RWPE2 (cell line): ENCODE measurements around the gene AVL9.

ENCODE experiments used
- ATAC-seq: fragments of 200-7000 bp; cut with Tn5 transposase; 3 replicates; pipeline ENCODE4 v1.9.1; 2021; ENCODE audit warnings: low read depth
- DNase-seq: peaks from one replicate; pipeline ENCODE4 v3.0.0-alpha.2; 2020; ENCODE audit warnings: low spot score
- H3K27ac ChIP-seq: fragments of 450-650 bp; 2 replicates; pipeline ENCODE4 v1.5.1; 2017; ENCODE audit warnings: mild to moderate bottlenecking; ENCODE audit not compliant: poor library complexity, severe bottlenecking
- H3K27me3 ChIP-seq: fragments of 250-450 bp; sonication (Bioruptor Pico); 2 replicates; pipeline ENCODE4 v1.5.1; 2021; ENCODE audit warnings: mild to moderate bottlenecking, moderate library complexity; ENCODE audit not compliant: insufficient read depth, poor library complexity, severe bottlenecking
- H3K36me3 ChIP-seq: fragments of 250-450 bp; sonication (Bioruptor Pico); 2 replicates; pipeline ENCODE4 v1.5.1; 2020; ENCODE audit warnings: low read depth, mild to moderate bottlenecking, moderate library complexity
- H3K4me1 ChIP-seq: fragments of 250-450 bp; sonication (Bioruptor Pico); 2 replicates; pipeline ENCODE4 v1.5.1; 2021; ENCODE audit warnings: mild to moderate bottlenecking, moderate library complexity; ENCODE audit not compliant: insufficient read depth, poor library complexity, severe bottlenecking
- H3K4me3 ChIP-seq: fragments of 250-450 bp; sonication (Bioruptor Pico); 2 replicates; pipeline ENCODE4 v1.5.1; 2021; ENCODE audit warnings: mild to moderate bottlenecking, moderate library complexity; ENCODE audit not compliant: severe bottlenecking
- H3K9me3 ChIP-seq: fragments of 250-450 bp; sonication (Bioruptor Pico); 2 replicates; pipeline ENCODE4 v1.5.1; 2021; ENCODE audit warnings: mild to moderate bottlenecking, moderate library complexity; ENCODE audit not compliant: severe bottlenecking
- CTCF ChIP-seq: fragments of 450-650 bp; IDR thresholded peaks from one replicate; pipeline ENCODE4 v1.5.1; 2017; ENCODE audit warnings: mild to moderate bottlenecking, moderate library complexity; ENCODE audit not compliant: poor library complexity, severe bottlenecking

AVL9 gene

GRCh38 chr7:32560075-32560474 is 64.8 kb downstream of the AVL9 start:
- Histone ChIP-seq H3K27ac (no peak overlapping the region), H3K4me1 (no peaks in the 10 kb centered on the region), H3K9me3 (no peaks in the 10 kb centered on the region), H3K4me3 (no peak overlapping the region), H3K36me3 (peaks cover 71% of the 10 kb centered on the region), H3K27me3 (no peaks in the 10 kb centered on the region)
- TF ChIP-seq CTCF = no peak
- DNase-seq (no peak), ATAC-seq (no peak)

GRCh38 chr7:32561613-32562012 is 66.3 kb downstream of the AVL9 start:
- Histone ChIP-seq H3K4me1 (no peaks in the 10 kb centered on the region), H3K27me3 (no peaks in the 10 kb centered on the region), H3K4me3 (no peak overlapping the region), H3K36me3 (peaks cover 58% of the 10 kb centered on the region), H3K27ac (no peak overlapping the region), H3K9me3 (no peaks in the 10 kb centered on the region)
- DNase-seq (no peak), ATAC-seq (no peak)
- no peak for TF ChIP-seq CTCF

- no peak for DNase-seq
Observed at GRCh38 chr7:32564542-32564941, 69.3 kb downstream of the AVL9 start.

DNA sequence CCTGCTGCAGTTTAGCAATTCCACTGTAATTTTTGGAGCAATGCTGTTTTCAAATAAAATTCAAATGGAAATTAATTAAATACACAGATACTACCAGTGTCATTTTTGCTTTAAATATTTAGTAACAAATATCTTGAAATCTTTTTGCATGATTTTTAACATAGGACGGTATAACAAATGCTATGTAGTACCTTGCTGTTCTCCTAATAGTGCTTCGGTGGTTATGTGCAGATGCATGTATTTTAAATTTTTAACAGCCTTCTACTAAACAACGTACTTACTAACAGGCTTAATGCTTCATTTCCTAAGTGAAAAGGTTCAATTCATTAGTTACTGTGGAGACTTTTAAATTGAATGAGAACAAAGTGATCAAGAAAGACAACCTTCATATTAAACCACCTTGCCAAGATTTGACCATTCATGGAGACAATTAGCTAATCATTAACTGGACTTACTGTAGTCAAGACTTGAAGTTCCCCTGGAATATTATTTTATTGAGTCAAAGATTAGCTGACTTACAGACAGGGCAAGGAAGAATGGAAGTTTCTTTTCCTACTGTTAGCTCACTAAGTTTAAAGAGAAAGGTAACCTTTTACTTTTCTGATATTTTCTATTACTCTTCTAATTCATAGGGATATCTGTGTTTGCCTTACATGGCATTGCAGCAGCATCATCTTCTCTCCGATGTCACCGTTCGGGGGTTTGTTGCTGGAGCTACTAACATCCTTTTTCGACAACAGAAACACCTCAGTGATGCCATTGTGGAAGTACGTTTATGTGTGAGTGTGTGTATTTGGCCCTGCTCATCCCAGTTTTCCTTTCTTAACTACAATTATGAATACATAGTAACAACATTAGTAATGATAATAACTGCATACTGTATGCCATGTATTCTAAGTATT is 74.3 kb downstream of the AVL9 start:
- Histone ChIP-seq H3K27ac (no peak overlapping the region), H3K36me3 (peaks cover 41% of the 10 kb centered on the region), H3K4me1 (no peaks in the 10 kb centered on the region), H3K4me3 (no peak overlapping the region), H3K9me3 (no peaks in the 10 kb centered on the region), H3K27me3 (no peaks in the 10 kb centered on the region)
- ATAC-seq = no peak
- DNase-seq = no peak
- no peak for TF ChIP-seq CTCF

More at GRCh38 chr7:32564542-32564941, 69.3 kb downstream of the AVL9 start:
- Histone ChIP-seq H3K27ac (no peak overlapping the region), H3K9me3 (no peaks in the 10 kb centered on the region), H3K4me1 (no peaks in the 10 kb centered on the region), H3K36me3 (peaks cover 49% of the 10 kb centered on the region), H3K27me3 (no peaks in the 10 kb centered on the region), H3K4me3 (no peak overlapping the region)
- no peak for ATAC-seq
- TF ChIP-seq CTCF = no peak

DNA sequence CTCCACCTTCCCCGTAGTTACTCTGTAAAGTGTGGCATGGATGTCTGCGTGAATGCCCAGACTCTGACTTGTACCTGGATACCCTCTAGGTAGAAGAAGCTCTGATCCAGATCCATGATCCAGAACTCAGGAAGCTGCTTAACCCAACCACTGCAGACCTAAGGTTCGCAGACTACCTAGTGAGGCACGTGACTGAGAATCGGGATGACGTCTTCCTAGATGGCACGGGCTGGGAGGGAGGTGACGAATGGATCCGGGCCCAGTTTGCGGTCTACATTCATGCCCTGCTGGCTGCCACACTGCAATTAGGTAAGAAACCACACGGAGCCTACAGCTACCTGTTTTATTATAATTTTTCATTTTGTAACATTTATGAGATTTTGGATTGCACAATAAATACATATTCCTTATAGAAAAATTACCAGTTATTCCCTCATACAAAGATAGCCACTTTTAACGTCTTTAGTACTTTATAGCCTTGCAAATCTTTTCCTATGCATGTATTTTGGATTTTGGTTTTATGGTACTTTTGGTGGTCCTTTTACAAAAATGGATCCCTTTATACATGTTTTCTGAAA is 77.9 kb downstream of the AVL9 start:
- Histone ChIP-seq H3K27ac (no peak overlapping the region), H3K27me3 (no peaks in the 10 kb centered on the region), H3K4me3 (no peak overlapping the region), H3K36me3 (peaks cover 64% of the 10 kb centered on the region), H3K4me1 (no peaks in the 10 kb centered on the region), H3K9me3 (no peaks in the 10 kb centered on the region)
- TF ChIP-seq CTCF = no peak
- DNase-seq (no peak), ATAC-seq (no peak)
